ENCODE results near the gene PCDHA9.
"Not testable (repeated sequence)": the region's sequence is repeated elsewhere in the genome, so short reads cannot be mapped to it uniquely, and the experiment has no call there.

Gene PCDHA9, protein sequence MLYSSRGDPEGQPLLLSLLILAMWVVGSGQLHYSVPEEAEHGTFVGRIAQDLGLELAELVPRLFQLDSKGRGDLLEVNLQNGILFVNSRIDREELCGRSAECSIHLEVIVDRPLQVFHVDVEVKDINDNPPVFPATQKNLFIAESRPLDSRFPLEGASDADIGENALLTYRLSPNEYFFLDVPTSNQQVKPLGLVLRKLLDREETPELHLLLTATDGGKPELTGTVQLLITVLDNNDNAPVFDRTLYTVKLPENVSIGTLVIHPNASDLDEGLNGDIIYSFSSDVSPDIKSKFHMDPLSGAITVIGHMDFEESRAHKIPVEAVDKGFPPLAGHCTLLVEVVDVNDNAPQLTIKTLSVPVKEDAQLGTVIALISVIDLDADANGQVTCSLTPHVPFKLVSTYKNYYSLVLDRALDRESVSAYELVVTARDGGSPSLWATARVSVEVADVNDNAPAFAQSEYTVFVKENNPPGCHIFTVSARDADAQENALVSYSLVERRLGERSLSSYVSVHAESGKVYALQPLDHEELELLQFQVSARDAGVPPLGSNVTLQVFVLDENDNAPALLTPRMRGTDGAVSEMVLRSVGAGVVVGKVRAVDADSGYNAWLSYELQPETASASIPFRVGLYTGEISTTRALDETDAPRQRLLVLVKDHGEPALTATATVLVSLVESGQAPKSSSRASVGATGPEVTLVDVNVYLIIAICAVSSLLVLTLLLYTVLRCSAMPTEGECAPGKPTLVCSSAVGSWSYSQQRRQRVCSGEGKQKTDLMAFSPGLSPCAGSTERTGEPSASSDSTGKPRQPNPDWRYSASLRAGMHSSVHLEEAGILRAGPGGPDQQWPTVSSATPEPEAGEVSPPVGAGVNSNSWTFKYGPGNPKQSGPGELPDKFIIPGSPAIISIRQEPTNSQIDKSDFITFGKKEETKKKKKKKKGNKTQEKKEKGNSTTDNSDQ

DNA sequence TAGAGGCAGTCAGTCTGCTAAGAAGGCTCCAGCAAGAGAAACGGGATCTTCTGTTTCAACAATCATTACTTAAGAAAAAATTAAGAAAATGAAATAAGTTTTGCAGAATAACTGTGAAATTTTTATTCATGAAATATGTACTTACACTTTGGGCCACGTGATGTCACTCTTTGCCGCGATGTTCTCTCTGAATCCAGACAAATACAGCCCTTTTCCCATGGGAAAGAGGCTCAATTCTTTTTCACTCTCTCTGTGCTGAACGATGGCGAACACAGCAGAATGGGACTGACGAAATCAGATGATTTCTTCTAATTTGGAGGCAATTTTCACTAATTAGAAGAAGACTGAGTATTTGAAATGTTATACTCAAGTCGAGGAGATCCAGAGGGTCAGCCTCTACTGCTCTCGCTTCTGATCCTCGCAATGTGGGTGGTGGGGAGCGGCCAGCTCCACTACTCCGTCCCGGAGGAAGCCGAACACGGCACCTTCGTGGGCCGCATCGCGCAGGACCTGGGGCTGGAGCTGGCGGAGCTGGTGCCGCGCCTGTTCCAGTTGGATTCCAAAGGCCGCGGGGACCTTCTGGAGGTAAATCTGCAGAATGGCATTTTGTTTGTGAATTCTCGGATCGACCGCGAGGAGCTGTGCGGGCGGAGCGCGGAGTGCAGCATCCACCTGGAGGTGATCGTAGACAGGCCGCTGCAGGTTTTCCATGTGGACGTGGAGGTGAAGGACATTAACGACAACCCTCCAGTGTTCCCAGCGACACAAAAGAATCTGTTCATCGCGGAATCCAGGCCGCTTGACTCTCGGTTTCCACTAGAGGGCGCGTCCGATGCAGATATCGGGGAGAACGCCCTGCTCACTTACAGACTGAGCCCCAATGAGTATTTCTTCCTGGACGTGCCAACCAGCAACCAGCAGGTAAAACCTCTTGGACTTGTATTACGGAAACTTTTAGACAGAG lies at the start of gene PCDHA9:
PCDHA9 (plus strand) TSS at position 244 of the 964 bp plus-strand sequence; CDS start at position 358, 114 bp downstream.
- DNase-seq, result not testable (repeated sequence)

DNA sequence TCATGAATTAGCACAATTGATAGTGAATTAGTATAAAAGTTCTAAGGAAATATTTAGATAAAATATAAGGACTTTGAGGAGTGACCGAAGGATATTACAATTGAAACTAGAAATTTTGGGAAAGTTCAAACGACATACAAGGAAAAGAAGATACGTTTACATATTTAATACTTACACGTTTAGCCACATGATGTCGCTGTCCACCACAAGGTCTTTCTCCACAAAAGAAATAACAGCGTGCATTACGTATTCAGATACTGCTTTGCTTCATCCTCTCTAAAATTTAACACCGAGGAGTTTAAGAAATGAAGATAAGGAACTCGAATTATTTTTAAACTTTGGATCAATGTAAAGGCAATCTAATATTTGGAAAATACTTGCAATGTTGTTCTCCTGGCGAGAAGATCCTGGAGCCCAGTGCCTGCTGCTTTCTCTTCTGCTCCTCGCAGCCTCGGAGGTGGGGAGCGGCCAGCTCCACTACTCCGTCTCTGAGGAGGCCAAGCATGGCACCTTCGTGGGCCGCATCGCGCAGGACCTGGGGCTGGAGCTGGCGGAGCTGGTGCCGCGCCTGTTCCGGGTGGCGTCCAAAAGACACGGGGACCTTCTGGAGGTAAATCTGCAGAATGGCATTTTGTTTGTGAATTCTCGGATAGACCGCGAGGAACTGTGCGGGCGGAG lies 47.2 kb upstream of the PCDHA9 start, which contains the start of gene PCDHA3:
PCDHA3 (plus strand) TSS at position 242 of the 678 bp plus-strand sequence.
- peak in 1 of 51 donors; percentile 48 for DNase-seq

DNA sequence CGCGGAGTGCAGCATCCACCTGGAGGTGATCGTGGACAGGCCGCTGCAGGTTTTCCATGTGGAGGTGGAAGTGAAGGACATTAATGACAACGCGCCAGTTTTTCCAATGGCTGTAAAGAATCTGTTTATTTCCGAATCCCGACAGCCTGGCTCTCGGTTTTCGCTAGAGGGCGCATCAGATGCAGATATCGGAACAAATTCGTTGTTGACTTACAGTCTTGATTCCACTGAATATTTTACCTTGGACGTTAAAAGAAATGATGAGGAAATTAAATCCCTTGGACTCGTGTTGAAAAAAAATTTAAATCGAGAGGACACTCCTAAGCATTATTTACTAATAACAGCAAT lies 46.7 kb upstream of the PCDHA9 start:
- DNase-seq, result peak in 7 of 51 donors; percentile 2 to 36 (median 32)

DNA sequence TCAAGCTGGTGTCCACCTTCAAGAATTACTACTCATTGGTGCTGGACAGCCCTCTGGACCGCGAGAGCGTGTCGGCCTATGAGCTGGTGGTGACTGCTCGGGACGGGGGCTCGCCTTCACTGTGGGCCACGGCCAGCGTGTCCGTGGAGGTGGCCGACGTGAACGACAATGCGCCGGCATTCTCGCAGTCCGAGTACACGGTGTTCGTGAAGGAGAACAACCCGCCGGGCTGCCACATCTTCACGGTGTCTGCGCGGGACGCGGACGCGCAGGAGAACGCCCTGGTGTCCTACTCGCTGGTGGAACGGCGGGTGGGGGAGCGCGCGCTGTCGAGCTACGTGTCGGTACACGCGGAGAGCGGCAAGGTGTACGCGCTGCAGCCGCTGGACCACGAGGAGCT lies 45.8 kb upstream of the PCDHA9 start:
- not testable (repeated sequence) for DNase-seq

DNA sequence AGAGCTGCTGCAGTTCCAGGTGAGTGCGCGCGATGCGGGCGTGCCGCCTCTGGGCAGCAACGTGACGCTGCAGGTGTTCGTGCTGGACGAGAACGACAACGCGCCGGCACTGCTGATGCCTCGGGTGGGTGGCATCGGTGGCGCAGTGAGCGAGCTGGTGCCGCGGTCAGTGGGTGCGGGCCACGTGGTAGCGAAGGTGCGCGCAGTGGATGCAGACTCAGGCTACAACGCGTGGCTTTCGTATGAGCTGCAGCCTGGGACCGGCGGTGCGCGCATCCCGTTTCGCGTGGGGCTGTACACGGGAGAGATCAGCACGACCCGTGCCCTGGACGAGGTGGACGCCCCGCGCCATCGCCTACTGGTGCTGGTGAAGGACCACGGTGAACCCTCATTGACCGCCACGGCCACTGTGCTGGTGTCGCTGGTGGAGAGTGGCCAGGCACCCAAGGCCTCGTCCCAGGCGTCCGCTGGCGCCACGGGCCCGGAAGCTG lies 45.4 kb upstream of the PCDHA9 start:
- DNase-seq, result no peak

DNA sequence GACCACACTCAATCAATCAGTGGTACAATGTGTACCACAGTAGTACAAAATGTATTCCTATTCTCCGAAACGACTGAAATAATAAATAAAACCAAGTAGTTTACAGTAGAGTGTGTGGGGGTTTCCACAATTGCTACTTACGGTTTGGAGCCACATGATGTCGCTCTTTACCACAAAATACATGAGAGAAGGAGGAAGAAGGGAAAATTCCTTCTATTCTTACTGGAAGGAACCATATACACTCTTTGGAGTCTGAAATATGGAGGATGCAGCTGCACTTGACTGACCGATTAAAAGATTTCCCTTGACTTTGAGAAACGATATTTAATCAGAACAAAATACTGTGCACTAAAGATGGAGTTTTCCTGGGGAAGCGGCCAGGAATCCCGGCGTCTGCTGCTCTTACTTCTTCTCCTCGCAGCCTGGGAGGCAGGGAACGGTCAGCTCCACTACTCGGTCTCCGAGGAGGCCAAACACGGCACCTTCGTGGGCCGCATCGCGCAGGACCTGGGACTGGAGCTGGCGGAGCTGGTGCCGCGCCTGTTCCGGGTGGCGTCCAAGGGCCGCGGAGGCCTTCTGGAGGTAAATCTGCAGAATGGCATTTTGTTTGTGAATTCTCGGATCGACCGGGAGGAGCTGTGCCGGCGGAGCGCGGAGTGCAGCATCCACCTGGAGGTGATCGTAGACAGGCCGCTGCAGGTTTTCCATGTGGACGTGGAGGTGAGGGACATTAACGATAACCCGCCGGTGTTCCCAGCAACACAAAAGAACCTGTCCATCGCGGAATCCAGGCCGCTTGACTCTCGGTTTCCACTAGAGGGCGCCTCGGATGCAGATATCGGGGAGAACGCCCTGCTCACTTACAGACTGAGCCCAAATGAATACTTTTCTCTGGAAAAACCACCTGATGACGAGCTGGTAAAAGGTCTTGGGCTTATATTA lies 41.1 kb upstream of the PCDHA9 start, which contains the start of gene PCDHA4:
PCDHA4 (plus strand) TSS at position 235 of the 942 bp plus-strand sequence.
- peak in 18 of 51 donors; percentile 4 to 64 (median 30) for DNase-seq

DNA sequence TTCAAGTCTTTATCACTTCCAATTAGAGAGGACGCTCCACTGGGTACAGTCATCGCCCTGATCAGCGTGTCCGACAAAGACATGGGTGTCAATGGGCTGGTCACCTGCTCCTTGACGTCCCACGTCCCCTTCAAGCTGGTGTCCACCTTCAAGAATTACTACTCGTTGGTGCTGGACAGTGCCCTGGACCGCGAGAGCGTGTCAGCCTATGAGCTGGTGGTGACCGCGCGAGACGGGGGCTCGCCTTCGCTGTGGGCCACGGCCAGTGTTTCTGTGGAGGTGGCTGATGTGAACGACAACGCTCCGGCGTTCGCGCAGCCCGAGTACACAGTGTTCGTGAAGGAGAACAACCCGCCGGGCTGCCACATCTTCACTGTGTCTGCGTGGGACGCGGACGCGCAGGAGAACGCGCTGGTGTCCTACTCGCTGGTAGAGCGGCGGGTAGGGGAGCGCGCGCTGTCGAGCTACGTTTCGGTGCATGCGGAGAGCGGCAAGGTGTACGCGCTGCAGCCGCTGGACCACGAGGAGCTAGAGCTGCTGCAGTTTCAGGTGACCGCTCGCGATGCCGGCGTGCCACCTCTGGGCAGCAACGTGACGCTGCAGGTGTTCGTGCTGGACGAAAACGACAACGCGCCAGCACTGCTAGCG lies 39.8 kb upstream of the PCDHA9 start:
- DNase-seq, result not testable (repeated sequence)

DNA sequence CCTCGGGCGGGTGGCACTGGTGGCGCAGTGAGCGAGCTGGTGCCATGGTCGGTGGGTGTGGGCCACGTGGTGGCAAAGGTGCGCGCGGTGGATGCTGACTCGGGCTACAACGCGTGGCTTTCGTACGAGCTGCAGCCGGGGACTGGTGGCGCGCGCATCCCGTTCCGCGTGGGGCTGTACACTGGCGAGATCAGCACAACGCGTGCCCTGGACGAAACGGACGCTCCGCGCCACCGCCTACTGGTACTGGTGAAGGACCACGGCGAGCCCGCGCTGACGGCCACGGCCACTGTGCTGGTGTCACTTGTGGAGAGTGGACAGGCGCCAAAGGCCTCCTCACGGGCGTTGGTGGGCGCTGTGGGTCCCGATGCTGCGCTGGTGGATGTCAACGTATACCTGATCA lies 39.3 kb upstream of the PCDHA9 start:
- no peak for DNase-seq

DNA sequence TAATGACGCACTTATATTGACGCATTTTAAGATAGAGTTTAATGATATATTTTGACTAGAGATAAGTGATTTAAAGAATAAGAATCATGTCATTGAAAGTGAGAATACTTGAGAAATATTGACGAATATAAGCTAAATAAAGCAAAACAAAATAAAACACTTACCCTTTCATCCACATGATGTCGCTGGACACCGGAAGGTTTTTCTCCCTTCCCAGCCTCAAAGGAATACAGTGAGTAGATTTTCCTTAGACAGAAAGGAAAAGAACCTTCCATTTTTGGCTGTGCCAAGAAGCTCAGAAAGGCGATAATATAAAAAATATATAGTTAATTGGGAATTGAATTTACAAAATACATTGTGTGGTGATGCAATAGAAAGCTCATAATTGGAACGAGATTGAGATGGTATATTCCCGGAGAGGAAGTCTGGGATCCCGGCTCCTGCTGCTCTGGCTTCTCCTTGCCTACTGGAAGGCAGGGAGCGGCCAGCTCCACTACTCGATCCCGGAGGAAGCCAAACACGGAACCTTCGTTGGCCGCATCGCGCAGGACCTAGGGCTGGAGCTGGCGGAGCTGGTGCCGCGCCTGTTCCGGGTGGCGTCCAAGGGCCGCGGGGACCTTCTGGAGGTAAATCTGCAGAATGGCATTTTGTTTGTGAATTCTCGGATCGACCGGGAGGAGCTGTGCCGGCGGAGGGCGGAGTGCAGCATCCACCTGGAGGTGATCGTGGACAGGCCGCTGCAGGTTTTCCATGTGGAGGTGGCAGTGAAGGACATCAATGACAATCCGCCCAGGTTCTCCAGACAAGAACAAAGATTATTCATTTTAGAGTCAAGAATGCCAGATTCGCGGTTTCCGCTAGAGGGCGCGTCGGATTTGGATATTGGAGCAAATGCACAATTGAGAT lies 26.6 kb upstream of the PCDHA9 start, which contains the start of gene PCDHA5:
PCDHA5 (plus strand) TSS at position 239 of the 906 bp plus-strand sequence.
- peak in 7 of 51 donors; percentile 4 to 44 (median 23) for DNase-seq

DNA sequence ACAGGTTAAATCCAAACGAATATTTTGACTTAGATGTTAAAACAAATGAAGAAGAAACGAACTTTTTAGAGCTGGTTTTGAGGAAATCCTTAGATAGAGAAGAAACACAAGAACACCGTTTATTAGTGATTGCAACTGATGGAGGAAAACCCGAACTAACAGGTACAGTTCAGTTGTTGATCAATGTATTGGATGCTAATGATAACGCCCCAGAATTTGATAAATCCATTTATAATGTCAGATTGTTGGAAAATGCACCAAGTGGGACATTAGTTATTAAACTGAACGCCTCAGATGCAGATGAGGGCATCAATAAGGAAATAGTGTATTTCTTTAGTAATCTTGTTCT lies 25.9 kb upstream of the PCDHA9 start:
- DNase-seq, result no peak

DNA sequence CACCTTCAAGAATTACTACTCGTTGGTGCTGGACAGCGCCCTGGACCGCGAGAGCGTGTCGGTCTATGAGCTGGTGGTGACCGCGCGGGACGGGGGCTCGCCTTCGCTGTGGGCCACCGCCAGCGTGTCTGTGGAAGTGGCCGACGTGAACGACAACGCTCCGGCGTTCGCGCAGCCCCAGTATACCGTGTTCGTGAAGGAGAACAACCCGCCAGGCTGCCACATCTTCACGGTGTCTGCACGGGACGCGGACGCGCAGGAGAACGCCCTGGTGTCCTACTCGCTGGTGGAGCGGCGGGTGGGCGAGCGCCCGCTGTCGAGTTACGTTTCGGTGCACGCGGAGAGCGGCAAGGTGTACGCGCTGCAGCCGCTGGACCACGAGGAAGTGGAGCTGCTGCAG lies 25.2 kb upstream of the PCDHA9 start:
- DNase-seq, result not testable (repeated sequence)

DNA sequence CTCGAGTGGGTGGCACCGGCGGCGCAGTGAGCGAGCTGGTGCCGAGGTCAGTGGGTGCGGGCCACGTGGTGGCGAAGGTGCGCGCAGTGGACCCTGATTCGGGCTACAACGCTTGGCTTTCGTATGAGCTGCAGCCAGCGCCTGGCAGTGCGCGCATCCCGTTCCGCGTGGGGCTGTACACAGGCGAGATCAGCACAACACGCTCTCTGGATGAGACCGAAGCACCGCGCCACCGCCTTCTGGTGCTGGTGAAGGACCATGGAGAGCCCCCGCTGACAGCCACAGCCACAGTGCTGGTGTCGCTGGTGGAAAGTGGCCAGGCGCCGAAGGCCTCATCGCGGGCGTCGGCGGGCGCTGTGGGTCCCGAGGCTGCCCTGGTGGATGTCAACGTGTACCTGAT lies 24.7 kb upstream of the PCDHA9 start:
- no peak for DNase-seq

DNA sequence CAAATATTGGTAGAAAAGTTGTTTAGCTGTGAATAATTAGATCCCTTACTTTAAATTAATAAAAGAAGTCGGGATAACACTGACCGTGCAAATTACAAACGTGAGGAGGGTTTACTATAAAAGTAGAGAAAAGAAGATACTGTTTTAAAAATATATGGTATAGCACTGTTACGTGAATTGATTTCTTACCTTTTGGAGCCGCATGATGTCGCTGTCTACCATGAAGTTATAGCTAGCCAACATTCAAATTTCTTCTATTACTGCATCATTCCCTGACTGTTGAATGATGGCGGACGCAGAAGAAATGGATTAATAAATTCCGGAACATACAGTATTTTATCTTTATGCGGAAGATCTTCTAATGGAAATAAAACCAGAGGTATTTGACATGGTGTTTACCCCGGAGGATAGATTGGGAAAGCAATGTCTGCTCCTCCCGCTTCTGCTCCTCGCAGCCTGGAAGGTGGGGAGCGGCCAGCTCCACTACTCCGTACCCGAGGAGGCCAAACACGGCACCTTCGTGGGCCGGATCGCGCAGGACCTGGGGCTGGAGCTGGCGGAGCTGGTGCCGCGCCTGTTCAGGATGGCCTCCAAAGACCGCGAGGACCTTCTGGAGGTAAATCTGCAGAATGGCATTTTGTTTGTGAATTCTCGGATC lies 20.3 kb upstream of the PCDHA9 start, which contains the start of gene PCDHA6:
PCDHA6 (plus strand) TSS at position 257 of the 658 bp plus-strand sequence; CDS start at position 389, 132 bp downstream.
- DNase-seq, result peak in 1 of 51 donors; percentile 5

DNA sequence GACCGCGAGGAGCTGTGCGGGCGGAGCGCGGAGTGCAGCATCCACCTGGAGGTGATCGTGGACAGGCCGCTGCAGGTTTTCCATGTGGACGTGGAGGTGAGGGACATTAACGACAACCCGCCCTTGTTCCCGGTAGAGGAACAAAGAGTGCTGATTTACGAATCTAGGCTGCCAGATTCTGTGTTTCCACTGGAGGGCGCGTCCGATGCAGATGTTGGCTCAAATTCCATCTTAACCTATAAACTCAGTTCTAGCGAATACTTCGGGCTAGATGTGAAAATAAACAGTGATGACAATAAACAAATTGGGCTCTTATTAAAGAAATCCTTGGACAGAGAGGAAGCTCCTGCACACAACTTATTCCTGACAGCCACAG lies 19.8 kb upstream of the PCDHA9 start:
- DNase-seq, result no peak

DNA sequence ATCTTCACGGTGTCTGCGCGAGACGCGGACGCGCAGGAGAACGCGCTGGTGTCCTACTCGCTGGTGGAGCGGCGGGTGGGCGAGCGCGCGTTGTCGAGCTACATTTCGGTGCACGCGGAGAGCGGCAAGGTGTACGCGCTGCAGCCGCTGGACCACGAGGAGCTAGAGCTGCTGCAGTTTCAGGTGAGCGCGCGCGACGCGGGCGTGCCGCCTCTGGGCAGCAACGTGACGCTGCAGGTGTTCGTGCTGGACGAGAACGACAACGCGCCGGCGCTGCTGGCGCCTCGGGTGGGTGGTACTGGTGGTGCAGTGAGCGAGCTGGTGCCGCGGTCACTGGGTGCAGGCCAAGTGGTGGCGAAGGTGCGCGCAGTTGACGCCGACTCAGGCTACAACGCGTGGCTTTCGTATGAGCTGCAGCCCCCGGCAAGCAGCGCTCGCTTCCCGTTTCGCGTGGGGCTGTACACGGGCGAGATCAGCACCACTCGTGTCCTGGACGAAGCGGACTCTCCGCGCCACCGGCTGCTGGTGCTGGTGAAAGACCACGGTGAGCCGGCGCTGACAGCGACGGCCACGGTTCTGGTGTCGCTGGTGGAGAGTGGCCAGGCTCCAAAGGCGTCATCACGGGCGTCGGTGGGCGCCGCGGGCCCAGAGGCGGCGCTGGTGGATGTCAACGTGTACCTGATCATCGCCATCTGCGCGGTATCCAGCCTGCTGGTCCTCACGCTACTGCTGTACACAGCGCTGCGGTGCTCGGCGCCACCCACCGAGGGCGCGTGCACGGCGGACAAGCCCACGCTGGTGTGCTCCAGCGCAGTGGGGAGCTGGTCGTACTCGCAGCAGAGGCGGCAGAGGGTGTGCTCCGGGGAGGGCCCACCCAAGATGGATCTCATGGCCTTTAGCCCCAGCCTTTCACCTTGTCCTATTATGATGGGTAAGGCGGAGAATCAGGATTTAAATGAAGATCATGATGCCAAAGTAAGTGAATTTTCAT lies 18.4 kb upstream of the PCDHA9 start:
- DNase-seq, result not testable (repeated sequence)
